Fibroblast of skin of abdomen (primary cell): ENCODE measurements around the gene QRICH1.

Experiments used
- DNase-seq: peaks from one replicate; pipeline ENCODE4 v3.0.0-alpha.2; 2013

Gene QRICH1

GRCh38 chr3:49029563-49029884 is 64.3 kb downstream of the QRICH1 start:
- DNase-seq = no peak

GRCh38 chr3:49028673-49029562 is 65.0 kb downstream of the QRICH1 start, which contains the start of gene IMPDH2:
TSS of gene IMPDH2 (minus strand) at chr3:49029398. CDS start at chr3:49029350, 48 bp downstream.
- peak; percentile 92 for DNase-seq

- DNase-seq = no peak
These were observed 65.6 kb downstream of the QRICH1 start for GRCh38 chr3:49028298-49028672.

GRCh38 chr3:49027634-49028033 is 66.2 kb downstream of the QRICH1 start:
- no peak for DNase-seq

GRCh38 chr3:49026536-49026935 is 67.3 kb downstream of the QRICH1 start:
- no peak for DNase-seq

GRCh38 chr3:49025793-49026520 is 67.9 kb downstream of the QRICH1 start:
- DNase-seq = no peak

- DNase-seq = no peak
These were observed 68.7 kb downstream of the QRICH1 start for GRCh38 chr3:49025005-49025792.

- DNase-seq = no peak
These were observed 69.4 kb downstream of the QRICH1 start for GRCh38 chr3:49024449-49024848.

- no peak for DNase-seq
These were observed 70.1 kb downstream of the QRICH1 start for GRCh38 chr3:49023775-49024174.

- no peak for DNase-seq
These were observed 71.1 kb downstream of the QRICH1 start for GRCh38 chr3:49022688-49023171.

- DNase-seq = peak; percentile 91
These were observed 71.8 kb downstream of the QRICH1 start, which contains the start of gene NDUFAF3 for GRCh38 chr3:49021813-49022687. TSS of gene NDUFAF3 (plus strand) at chr3:49022121. CDS start at chr3:49022145, 24 bp downstream.

GRCh38 chr3:49021213-49021812 is 72.6 kb downstream of the QRICH1 start:
- peak; percentile 97 for DNase-seq

GRCh38 chr3:49020330-49021212 is 73.3 kb downstream of the QRICH1 start:
- no peak for DNase-seq

GRCh38 chr3:49019941-49020329 is 73.9 kb downstream of the QRICH1 start:
- DNase-seq = no peak

GRCh38 chr3:49018707-49019006 is 75.2 kb downstream of the QRICH1 start:
- no peak for DNase-seq

- peak; percentile 57 for DNase-seq
These were observed 75.7 kb downstream of the QRICH1 start, which contains the start of gene DALRD3 for GRCh38 chr3:49017971-49018706. TSS of gene DALRD3 (minus strand) at chr3:49018580. CDS start at chr3:49018564, 16 bp downstream.

GRCh38 chr3:49017229-49017970 is 76.5 kb downstream of the QRICH1 start:
- no peak for DNase-seq

GRCh38 chr3:49016414-49017228 is 77.2 kb downstream of the QRICH1 start:
- no peak for DNase-seq
